Transverse colon (tissue), 4 donors: ENCODE measurements around the gene DIRAS1.
"Not testable (repeated sequence)": the region's sequence is repeated elsewhere in the genome, so short reads cannot be mapped to it uniquely, and the experiment has no call there.

ENCODE experiments used
- CTCF ChIP-seq, 5 experiments: fragments of 200-600 bp in 3 of 5; fragments of 450-650 bp in 2 of 5; sonication (generic) in 3 of 5; IDR thresholded peaks; 1 replicate in 2 of 5; 2 replicates in 3 of 5; pipeline ENCODE4 v1.5.1; 2016 to 2017; ENCODE audit warnings: antibody characterized with exemption in 5 of 5, inconsistent platforms in 3 of 5, mild to moderate bottlenecking in 2 of 5, moderate library complexity in 1 of 5
- POLR2AphosphoS5 ChIP-seq, 3 donors: sonication (generic); formaldehyde crosslinking; IDR thresholded peaks; one replicate each; pipeline ENCODE4 v1.6.1; 2016; ENCODE audit warnings: antibody characterized with exemption in 3 of 3

- TF ChIP-seq CTCF, POLR2AphosphoS5 (IDR thresholded peaks at IDR 0.05): not testable (repeated sequence)
Observed at GRCh38 chr19:2678948-2679347, 42.2 kb downstream of the DIRAS1 start.
